Measurements from ENCODE around the gene ZMYND10. TPM values are rescaled to one million over a fixed set of nuclear protein-coding genes. Genes with fewer than 3 reads are reported as not detected.
A peak's percentile ranks its signal among the peaks of the same experiment; 100 is the strongest.

Gene ZMYND10
- total RNA-seq, 1 donor from 2014 or later = 1.1 TPM

GRCh38 chr3:50381383-50381782 is 35.9 kb upstream of the ZMYND10 start:
- Mint-ChIP-seq H3K9me3 (ENCODE audit: low read depth) (no peaks in the 10 kb centered on the region), H3K4me3 (ENCODE audit: unreplicated experiment) (no peak overlapping the region), H3K27me3 (ENCODE audit: low read depth) (peaks cover 9% of the 10 kb centered on the region), H3K27ac (ENCODE audit: unreplicated experiment) (no peak overlapping the region), H3K36me3 (ENCODE audit: low read depth) (no peaks in the 10 kb centered on the region), H3K4me1 (ENCODE audit: low read depth) (peaks cover 9% of the 10 kb centered on the region)
- no peak for TF ChIP-seq CTCF (IDR thresholded peaks at IDR 0.05)
- no peak for DNase-seq (ENCODE audit: low spot score)

GRCh38 chr3:50380405-50381085 is 35.0 kb upstream of the ZMYND10 start:
- Mint-ChIP-seq H3K4me3 (ENCODE audit: unreplicated experiment) (no peak overlapping the region), H3K36me3 (ENCODE audit: low read depth) (no peaks in the 10 kb centered on the region), H3K27ac (ENCODE audit: unreplicated experiment) (no peak overlapping the region), H3K4me1 (ENCODE audit: low read depth) (peaks cover 9% of the 10 kb centered on the region), H3K27me3 (ENCODE audit: low read depth) (peaks cover 9% of the 10 kb centered on the region), H3K9me3 (ENCODE audit: low read depth) (no peaks in the 10 kb centered on the region)
- no peak for TF ChIP-seq CTCF (IDR thresholded peaks at IDR 0.05)
- no peak for DNase-seq (ENCODE audit: low spot score)

GRCh38 chr3:50378757-50379156 is 33.2 kb upstream of the ZMYND10 start:
- H3K27me3 Mint-ChIP-seq (ENCODE audit: low read depth) = peaks cover 6% of the 10 kb centered on the region
- H3K4me1 Mint-ChIP-seq (ENCODE audit: low read depth) = peaks cover 9% of the 10 kb centered on the region
- no peak overlapping the region for H3K27ac Mint-ChIP-seq (ENCODE audit: unreplicated experiment)
- H3K9me3 Mint-ChIP-seq (ENCODE audit: low read depth) = no peaks in the 10 kb centered on the region
- H3K4me3 Mint-ChIP-seq (ENCODE audit: unreplicated experiment) = no peak overlapping the region
- no peak for TF ChIP-seq CTCF (IDR thresholded peaks at IDR 0.05)
- H3K36me3 Mint-ChIP-seq (ENCODE audit: low read depth) = no peaks in the 10 kb centered on the region
- DNase-seq (ENCODE audit: low spot score) = no peak

GRCh38 chr3:50378024-50378423 is 32.5 kb upstream of the ZMYND10 start:
- Mint-ChIP-seq H3K4me1 (ENCODE audit: low read depth) (peaks cover 9% of the 10 kb centered on the region), H3K27ac (ENCODE audit: unreplicated experiment) (no peak overlapping the region), H3K27me3 (ENCODE audit: low read depth) (peaks cover 6% of the 10 kb centered on the region), H3K4me3 (ENCODE audit: unreplicated experiment) (no peak overlapping the region), H3K36me3 (ENCODE audit: low read depth) (no peaks in the 10 kb centered on the region), H3K9me3 (ENCODE audit: low read depth) (no peaks in the 10 kb centered on the region)
- no peak for DNase-seq (ENCODE audit: low spot score)
- TF ChIP-seq CTCF (IDR thresholded peaks at IDR 0.05) = no peak

GRCh38 chr3:50375258-50375931 is 29.9 kb upstream of the ZMYND10 start:
- Mint-ChIP-seq H3K4me1 (ENCODE audit: low read depth) (no peaks in the 10 kb centered on the region), H3K9me3 (ENCODE audit: low read depth) (no peaks in the 10 kb centered on the region), H3K4me3 (ENCODE audit: unreplicated experiment) (no peak overlapping the region), H3K36me3 (ENCODE audit: low read depth) (no peaks in the 10 kb centered on the region), H3K27me3 (ENCODE audit: low read depth) (peaks cover 11% of the 10 kb centered on the region), H3K27ac (ENCODE audit: unreplicated experiment) (no peak overlapping the region)
- no peak for DNase-seq (ENCODE audit: low spot score)
- peak; percentile 29 for TF ChIP-seq CTCF (IDR thresholded peaks at IDR 0.05)

Data from chondrocyte (in vitro differentiated cells).